Hepatocyte (in vitro differentiated cells): ENCODE data around the gene IFI27L1. TPM values are rescaled to one million over a fixed set of nuclear protein-coding genes. Genes with fewer than 3 reads are reported as not detected.

Source experiments
- DNase-seq: peaks from one replicate; pipeline ENCODE4 v3.0.0-alpha.2; 2016; ENCODE audit warnings: low spot score
- H2AFZ ChIP-seq: fragments of 200-600 bp; sonication (generic); 2 replicates; pipeline ENCODE4 v1.6.0; 2016; ENCODE audit warnings: antibody characterized with exemption, mild to moderate bottlenecking
- H3K27ac ChIP-seq: fragments of 200-600 bp; sonication (generic); 2 replicates; pipeline ENCODE4 v1.5.1; 2016; ENCODE audit warnings: mild to moderate bottlenecking
- H3K27me3 ChIP-seq: fragments of 200-600 bp; sonication (generic); 2 replicates; pipeline ENCODE4 v1.6.1; 2016
- H3K36me3 ChIP-seq: fragments of 200-600 bp; sonication (generic); replicated peaks from 2 replicates; pipeline ENCODE4 v1.5.1; 2016; ENCODE audit warnings: low read depth; ENCODE audit not compliant: insufficient read depth
- H3K4me1 ChIP-seq: fragments of 200-600 bp; sonication (generic); 2 replicates; pipeline ENCODE4 v1.5.1; 2016; ENCODE audit warnings: mild to moderate bottlenecking, moderate library complexity; ENCODE audit not compliant: insufficient read depth
- H3K4me2 ChIP-seq: fragments of 200-600 bp; sonication (generic); 2 replicates; pipeline ENCODE4 v1.6.0; 2016
- H3K4me3 ChIP-seq: fragments of 200-600 bp; sonication (generic); 2 replicates; pipeline ENCODE4 v1.5.1; 2016; ENCODE audit warnings: mild to moderate bottlenecking
- H3K79me2 ChIP-seq: fragments of 200-600 bp; sonication (generic); 2 replicates; pipeline ENCODE4 v1.6.0; 2017; ENCODE audit warnings: mild to moderate bottlenecking
- H3K9me2 ChIP-seq: fragments of 200-600 bp; sonication (generic); replicated peaks from 2 replicates; pipeline ENCODE4 v1.6.0; 2017; ENCODE audit warnings: mild to moderate bottlenecking; ENCODE audit not compliant: insufficient read depth
- H3K9me3 ChIP-seq: fragments of 200-600 bp; sonication (generic); 2 replicates; pipeline ENCODE4 v1.5.1; 2016; ENCODE audit warnings: low read depth, mild to moderate bottlenecking
- H4K20me1 ChIP-seq: fragments of 200-600 bp; sonication (generic); 2 replicates; pipeline ENCODE4 v1.6.0; 2016; ENCODE audit warnings: mild to moderate bottlenecking; ENCODE audit not compliant: insufficient read depth, poor library complexity, severe bottlenecking
- EZH2 ChIP-seq: fragments of 200-600 bp; sonication (generic); IDR thresholded peaks from 2 replicates; pipeline ENCODE4 v1.6.1; 2016; ENCODE audit warnings: antibody characterized with exemption, mild to moderate bottlenecking, borderline replicate concordance
- EZH2phosphoT487 ChIP-seq: fragments of 200-600 bp; sonication (generic); IDR thresholded peaks from one replicate; pipeline ENCODE4 v1.6.1; 2018; ENCODE audit warnings: antibody characterized with exemption, mild to moderate bottlenecking, low read depth, moderate library complexity; ENCODE audit not compliant: unreplicated experiment, severe bottlenecking
- WGBS: methylation state at CpG from one replicate; pipeline ENCODE4 v1.1.6; 2016; ENCODE audit warnings: low lambda C conversion rate; ENCODE audit errors: missing lambda C conversion rate; 5-methylcytosine and 5-hydroxymethylcytosine counted together
- polyA plus RNA-seq: library from polyadenylated mRNA; unstranded; fragments of >200 nt; fragmentation: Nextera tagmentation; extraction: Ambion mirVana; gene quantifications from 2 replicates; pipeline ENCODE4 v1.2.1, GENCODE V29; 2016
- total RNA-seq: library from RNA; depleted of rRNA; stranded (reverse); fragments of >200 nt; gene quantifications from 2 replicates; pipeline ENCODE4 v1.2.3, GENCODE V29; 2014
- TF ChIP-seq, protein P1 (sequence below): fragments of 200-600 bp; sonication (generic); IDR thresholded peaks from 2 replicates; pipeline ENCODE4 v1.5.1; 2016; ENCODE audit warnings: antibody characterized with exemption, mild to moderate bottlenecking; ENCODE audit not compliant: poor library complexity

Gene IFI27L1
- total and polyA plus RNA-seq, 2 experiments from 2014 or later: 18.9 to 29.4 TPM

DNA sequence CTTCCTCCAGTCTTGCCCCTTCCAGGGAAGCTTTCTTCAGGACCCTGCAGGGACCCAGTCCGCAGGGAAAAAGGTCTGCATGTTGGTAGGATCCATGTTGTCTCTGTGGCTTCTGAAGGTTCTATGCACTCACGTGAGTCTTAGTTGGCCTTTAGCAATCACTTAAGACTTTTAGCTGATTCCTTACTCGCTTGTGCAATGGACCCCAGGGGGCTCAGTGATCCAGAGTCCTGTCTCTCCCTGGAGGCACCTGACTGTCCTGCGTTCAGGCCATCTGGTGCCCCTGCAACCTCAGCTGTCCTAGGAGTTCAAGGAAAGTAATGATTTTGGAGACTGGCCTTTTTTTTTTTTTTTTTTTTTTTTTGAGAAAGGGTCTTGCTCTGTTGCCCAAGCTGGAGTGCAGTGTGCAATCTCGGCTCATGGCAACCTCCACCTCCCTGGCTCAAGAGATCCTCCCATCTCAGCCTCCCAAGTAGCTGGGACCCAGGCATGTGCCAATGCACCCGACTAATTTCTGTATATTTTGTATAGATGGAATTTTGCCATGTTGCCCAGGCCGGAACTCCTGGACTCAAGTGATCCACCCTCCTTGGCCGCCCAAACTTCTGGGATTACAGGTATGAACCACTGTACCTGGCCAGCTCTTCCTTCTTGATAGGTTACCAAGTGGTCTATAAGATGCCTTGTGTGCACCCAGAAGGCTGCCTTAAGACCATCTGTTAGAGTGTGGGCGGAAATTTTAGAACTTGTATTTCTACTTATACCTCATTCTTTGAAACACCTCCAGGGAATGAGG lies 43.7 kb downstream of the IFI27L1 start:
- WGBS: 85% methylated on average over 9 of the region's 9 CpGs
- Histone ChIP-seq H3K27me3 (no peaks in the 10 kb centered on the region), H3K9me2 (no peaks in the 10 kb centered on the region), H3K79me2 (no peaks in the 10 kb centered on the region), H3K4me3 (no peak overlapping the region), H3K4me2 (no peak overlapping the region), H2AFZ (no peak overlapping the region), H4K20me1 (no peaks in the 10 kb centered on the region), H3K36me3 (no peaks in the 10 kb centered on the region), H3K9me3 (no peaks in the 10 kb centered on the region), H3K4me1 (no peaks in the 10 kb centered on the region), H3K27ac (no peak overlapping the region)
- TF ChIP-seq, protein P1, sequence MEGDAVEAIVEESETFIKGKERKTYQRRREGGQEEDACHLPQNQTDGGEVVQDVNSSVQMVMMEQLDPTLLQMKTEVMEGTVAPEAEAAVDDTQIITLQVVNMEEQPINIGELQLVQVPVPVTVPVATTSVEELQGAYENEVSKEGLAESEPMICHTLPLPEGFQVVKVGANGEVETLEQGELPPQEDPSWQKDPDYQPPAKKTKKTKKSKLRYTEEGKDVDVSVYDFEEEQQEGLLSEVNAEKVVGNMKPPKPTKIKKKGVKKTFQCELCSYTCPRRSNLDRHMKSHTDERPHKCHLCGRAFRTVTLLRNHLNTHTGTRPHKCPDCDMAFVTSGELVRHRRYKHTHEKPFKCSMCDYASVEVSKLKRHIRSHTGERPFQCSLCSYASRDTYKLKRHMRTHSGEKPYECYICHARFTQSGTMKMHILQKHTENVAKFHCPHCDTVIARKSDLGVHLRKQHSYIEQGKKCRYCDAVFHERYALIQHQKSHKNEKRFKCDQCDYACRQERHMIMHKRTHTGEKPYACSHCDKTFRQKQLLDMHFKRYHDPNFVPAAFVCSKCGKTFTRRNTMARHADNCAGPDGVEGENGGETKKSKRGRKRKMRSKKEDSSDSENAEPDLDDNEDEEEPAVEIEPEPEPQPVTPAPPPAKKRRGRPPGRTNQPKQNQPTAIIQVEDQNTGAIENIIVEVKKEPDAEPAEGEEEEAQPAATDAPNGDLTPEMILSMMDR: no peak
- no peak for TF ChIP-seq EZH2
- no peak for TF ChIP-seq EZH2phosphoT487
- no peak for DNase-seq

DNA sequence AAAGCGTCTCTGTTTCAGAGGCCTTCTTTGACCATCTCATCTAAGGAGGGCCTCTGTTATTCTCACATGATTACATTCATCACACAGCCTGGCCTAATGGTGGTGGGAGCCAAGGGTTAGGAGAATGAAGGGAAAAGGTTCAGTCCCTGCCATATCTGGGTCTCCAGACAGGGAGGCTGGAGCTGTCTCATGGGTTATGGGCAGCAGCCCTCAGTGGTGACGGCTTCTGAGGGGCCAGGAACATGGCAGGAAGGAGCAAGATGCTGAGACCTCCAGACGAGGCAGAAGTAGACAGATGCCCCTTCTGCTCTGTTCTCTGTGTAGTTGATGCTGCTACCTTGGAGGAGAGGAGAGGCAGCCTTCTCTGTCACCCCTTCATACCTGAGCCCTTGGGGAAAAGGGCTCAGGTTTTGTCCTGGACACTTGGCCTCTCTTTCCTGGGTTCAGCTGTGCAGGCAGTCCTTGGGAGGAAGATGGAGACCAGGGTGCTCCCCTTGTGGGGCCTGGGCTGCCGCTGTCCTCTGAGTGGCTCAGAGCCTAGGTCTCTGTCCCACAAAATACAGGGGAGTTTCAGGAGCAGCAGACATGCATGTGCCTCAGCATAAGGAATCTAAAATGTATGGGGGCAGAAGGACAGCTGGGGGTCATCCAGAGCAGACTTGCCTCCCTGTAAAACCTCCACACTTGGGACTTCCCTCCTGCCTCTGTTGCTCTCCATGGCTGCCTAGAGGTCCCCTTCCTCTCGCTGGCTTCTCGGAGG lies 44.7 kb downstream of the IFI27L1 start:
- H3K27ac ChIP-seq: no peak overlapping the region
- no peaks in the 10 kb centered on the region for H3K27me3 ChIP-seq
- no peaks in the 10 kb centered on the region for H4K20me1 ChIP-seq
- H3K9me2 ChIP-seq: no peaks in the 10 kb centered on the region
- H3K4me1 ChIP-seq: no peaks in the 10 kb centered on the region
- DNase-seq: no peak
- H2AFZ ChIP-seq: no peak overlapping the region
- H3K9me3 ChIP-seq: no peaks in the 10 kb centered on the region
- whole genome bisulfite sequencing: 94% methylated on average over 6 of the region's 6 CpGs
- H3K4me3 ChIP-seq: no peak overlapping the region
- H3K79me2 ChIP-seq: no peaks in the 10 kb centered on the region
- H3K36me3 ChIP-seq: no peaks in the 10 kb centered on the region
- TF ChIP-seq, protein P1: no peak
- no peak for TF ChIP-seq EZH2phosphoT487
- TF ChIP-seq EZH2: no peak
- no peak overlapping the region for H3K4me2 ChIP-seq

DNA sequence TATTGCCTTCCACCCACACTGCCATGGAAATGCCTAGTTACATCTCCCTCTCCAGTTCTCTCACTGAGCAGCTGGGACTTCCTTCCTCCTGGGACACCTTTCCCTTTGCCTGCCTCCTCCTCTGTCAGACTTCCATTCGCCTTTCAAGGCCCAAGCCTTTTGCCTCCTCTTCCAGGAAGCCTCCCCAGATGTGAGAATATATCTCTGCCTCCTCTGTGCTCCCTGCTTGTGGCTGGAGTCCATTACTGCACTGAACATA lies 45.2 kb downstream of the IFI27L1 start:
- Histone ChIP-seq H3K27me3 (no peaks in the 10 kb centered on the region), H3K9me3 (no peaks in the 10 kb centered on the region), H3K4me1 (no peaks in the 10 kb centered on the region), H4K20me1 (no peaks in the 10 kb centered on the region), H3K79me2 (no peaks in the 10 kb centered on the region), H3K27ac (no peak overlapping the region), H3K4me2 (no peak overlapping the region), H3K36me3 (no peaks in the 10 kb centered on the region), H3K9me2 (no peaks in the 10 kb centered on the region), H3K4me3 (no peak overlapping the region), H2AFZ (no peak overlapping the region)
- no peak for TF ChIP-seq EZH2phosphoT487
- TF ChIP-seq EZH2: no peak
- TF ChIP-seq, protein P1: no peak
- DNase-seq: no peak
- 89% methylated on average over 1 of the region's 1 CpG for WGBS
